GM21619 (cell line): ENCODE measurements around the gene GRM4.
"Not testable (repeated sequence)": the region's sequence is repeated elsewhere in the genome, so short reads cannot be mapped to it uniquely, and the experiment has no call there.

ENCODE experiments used
- ATAC-seq: cut with Tn5 transposase; IDR thresholded peaks from one replicate; pipeline ENCODE4 v1.9.1; 2021; ENCODE audit not compliant: unreplicated experiment

Gene GRM4

GRCh38 chr6:34047913-34048867, 97.7 kb downstream of the GRM4 start:
- no peak for ATAC-seq

- no peak for ATAC-seq
Measured at GRCh38 chr6:34046617-34047016, 99.3 kb downstream of the GRM4 start.

GRCh38 chr6:34045771-34046170, 100.1 kb downstream of the GRM4 start:
- no peak for ATAC-seq

GRCh38 chr6:34044945-34045595, 100.8 kb downstream of the GRM4 start:
- no peak for ATAC-seq

GRCh38 chr6:34043359-34043758, 102.5 kb downstream of the GRM4 start:
- ATAC-seq, result no peak

GRCh38 chr6:34041998-34042397, 103.9 kb downstream of the GRM4 start:
- ATAC-seq, result not testable (repeated sequence)

- no peak for ATAC-seq
Measured at GRCh38 chr6:34041385-34041784, 104.5 kb downstream of the GRM4 start.

- ATAC-seq, result no peak
Measured at GRCh38 chr6:34039943-34040342, 105.9 kb downstream of the GRM4 start.

- ATAC-seq, result no peak
Measured at GRCh38 chr6:34037151-34037550, 108.7 kb downstream of the GRM4 start.

- ATAC-seq, result no peak
Measured at GRCh38 chr6:34036357-34037069, 109.4 kb downstream of the GRM4 start.

GRCh38 chr6:34035704-34036356, 110.1 kb downstream of the GRM4 start:
- ATAC-seq, result no peak

GRCh38 chr6:34035161-34035560, 110.7 kb downstream of the GRM4 start:
- no peak for ATAC-seq

- no peak for ATAC-seq
Measured at GRCh38 chr6:34032856-34033255, 113.0 kb downstream of the GRM4 start.

GRCh38 chr6:34031625-34032383, 114.1 kb downstream of the GRM4 start:
- no peak for ATAC-seq

GRCh38 chr6:34030831-34031624, 114.9 kb downstream of the GRM4 start:
- ATAC-seq, result no peak

GRCh38 chr6:34029489-34030280, 116.2 kb downstream of the GRM4 start:
- no peak for ATAC-seq

GRCh38 chr6:34028691-34029360, 117.1 kb downstream of the GRM4 start:
- ATAC-seq, result no peak

- ATAC-seq, result no peak
Measured at GRCh38 chr6:34027939-34028441, 117.9 kb downstream of the GRM4 start.
